HCT116 (cell line): ENCODE data around the gene YWHAG. TPM values are rescaled to one million over a fixed set of nuclear protein-coding genes. Genes with fewer than 3 reads are reported as not detected.
"Not testable (repeated sequence)": the region's sequence is repeated elsewhere in the genome, so short reads cannot be mapped to it uniquely, and the experiment has no call there.

Source experiments
- ATAC-seq: fragments of 200-7000 bp; cut with Tn5 transposase; 2 replicates; pipeline ENCODE4 v1.9.1; 2020; ENCODE audit warnings: mild to moderate bottlenecking, moderate library complexity
- BruUV-seq: library from RNA; stranded (reverse); fragments of 400-500 nt; replicated peaks from 2 replicates; lab custom pipeline; 2021; lab: Mats Ljungman, UMichigan
- CTCF ChIA-PET: fragments of 300-600 bp; sonication (Branson Sonifier 250); formaldehyde crosslinking; loops from one replicate; lab custom pipeline; 2021; ENCODE audit warnings: antibody characterized with exemption; lab: Charles Lee
- POLR2A ChIA-PET: fragments of 300-600, 350-600 bp; sonication (Branson Sonifier 250); formaldehyde crosslinking; loops from one replicate; lab custom pipeline; 2021; ENCODE audit warnings: antibody characterized with exemption; lab: Charles Lee
- RAD21 ChIA-PET, 2 experiments: fragments of 300-600 bp; sonication (Branson Sonifier 250); formaldehyde crosslinking; loops; one replicate each; lab custom pipeline; 2023; ENCODE audit warnings: low total read pairs in 2 of 2; ENCODE audit not compliant: uncharacterized antibody in 2 of 2, unreplicated experiment in 2 of 2, low non-redundant PET in 1 of 2; lab: Charles Lee
- DNase-seq: peaks from one replicate; pipeline ENCODE4 v3.0.0-alpha.2; 2010; ENCODE audit warnings: low read depth, low spot score
- H2AFZ ChIP-seq: fragments of 200-600 bp; shearing (Covaris generic), sonication (generic); 2 replicates; pipeline ENCODE4 v1.6.1; 2017; ENCODE audit warnings: low read depth, mixed run types, mixed read lengths, antibody characterized with exemption, low read length; ENCODE audit not compliant: poor library complexity, severe bottlenecking
- H3K27ac ChIP-seq: 2 replicates; pipeline ENCODE4 v1.5.1; 2012; ENCODE audit warnings: low read depth, low read length
- H3K27me3 ChIP-seq: fragments of 200-600 bp; sonication (generic); 2 replicates; pipeline ENCODE4 v1.6.1; 2016; ENCODE audit warnings: mixed run types, low read length, mixed read lengths; ENCODE audit not compliant: insufficient read depth
- H3K36me3 ChIP-seq, 2 experiments: fragments of 200-500 bp in 1 of 2; fragments of 200-600 bp in 1 of 2; sonication (Bioruptor generic) in 1 of 2; sonication (generic) in 1 of 2; 2 replicates each; pipeline versions ENCODE4 v1.5.1 to v1.6.1; 2014 to 2016; ENCODE audit warnings: low read length in 2 of 2, inconsistent platforms in 1 of 2, mixed read lengths in 1 of 2, mixed run types in 1 of 2; ENCODE audit not compliant: insufficient read depth in 2 of 2, control insufficient read depth in 1 of 2
- H3K4me1 ChIP-seq, 2 experiments: fragments of 200-600 bp in 1 of 2; sonication (generic) in 1 of 2; 2 replicates each; pipeline versions ENCODE4 v1.5.1 to v1.6.1; 2012 to 2017; ENCODE audit warnings: low read length in 2 of 2, inconsistent platforms in 1 of 2, mild to moderate bottlenecking in 1 of 2, mixed read lengths in 1 of 2, mixed run types in 1 of 2, moderate library complexity in 1 of 2; ENCODE audit not compliant: insufficient read depth in 2 of 2, control insufficient read depth in 1 of 2
- H3K4me2 ChIP-seq: fragments of 200-600 bp; sonication (generic); 2 replicates; pipeline ENCODE4 v1.6.1; 2017; ENCODE audit warnings: mixed run types, low read length, mixed read lengths
- H3K4me3 ChIP-seq, 2 experiments: fragments of 200-600 bp in 1 of 2; sonication (generic) in 1 of 2; replicated peaks in 1 of 2; 2 replicates each; pipeline ENCODE4 v1.5.1; 2011 to 2016; ENCODE audit warnings: low read length in 2 of 2, control low read depth in 1 of 2, low read depth in 1 of 2, mild to moderate bottlenecking in 1 of 2, mixed read lengths in 1 of 2, mixed run types in 1 of 2
- H3K79me2 ChIP-seq: fragments of 200-600 bp; sonication (generic); 2 replicates; pipeline ENCODE4 v1.6.1; 2017; ENCODE audit warnings: mild to moderate bottlenecking, mixed run types, low read length, moderate library complexity, mixed read lengths; ENCODE audit not compliant: insufficient read depth
- H3K9ac ChIP-seq: fragments of 200-600 bp; sonication (generic); 2 replicates; pipeline ENCODE4 v1.6.1; 2016; ENCODE audit warnings: low read length, mixed read lengths
- H3K9me2 ChIP-seq: fragments of 200-600 bp; sonication (generic), shearing (Covaris generic); 2 replicates; pipeline ENCODE4 v1.6.1; 2017; ENCODE audit warnings: mixed run types, mild to moderate bottlenecking, moderate library complexity; ENCODE audit not compliant: insufficient read depth
- H3K9me3 ChIP-seq, 2 experiments: fragments of 200-500 bp in 1 of 2; fragments of 200-600 bp in 1 of 2; sonication (Bioruptor generic) in 1 of 2; sonication (generic) in 1 of 2; 2 replicates each; pipeline ENCODE4 v1.6.1; 2014 to 2017; ENCODE audit warnings: low read length in 2 of 2, mixed read lengths in 2 of 2, inconsistent platforms in 1 of 2, low read depth in 1 of 2, mild to moderate bottlenecking in 1 of 2, mixed run types in 1 of 2, moderate library complexity in 1 of 2; ENCODE audit not compliant: control insufficient read depth in 1 of 2, insufficient read depth in 1 of 2
- H4K20me1 ChIP-seq: fragments of 200-600 bp; sonication (generic), shearing (Covaris generic); 2 replicates; pipeline ENCODE4 v1.6.1; 2017; ENCODE audit warnings: mixed run types, mild to moderate bottlenecking, moderate library complexity; ENCODE audit not compliant: insufficient read depth
- CEBPB ChIP-seq: IDR thresholded peaks from 2 replicates; pipeline ENCODE4 v1.6.1; 2012; ENCODE audit warnings: low read depth
- JUND ChIP-seq: IDR thresholded peaks from 2 replicates; pipeline ENCODE4 v1.6.1; 2012
- POLR2AphosphoS5 ChIP-seq: IDR thresholded peaks from 2 replicates; pipeline ENCODE4 v1.6.1; 2011; ENCODE audit warnings: mild to moderate bottlenecking, low read depth, low read length, moderate library complexity
- SRF ChIP-seq: IDR thresholded peaks from 2 replicates; pipeline ENCODE4 v1.6.1; 2012; ENCODE audit warnings: low read depth
- YY1 ChIP-seq: IDR thresholded peaks from 2 replicates; pipeline ENCODE4 v1.6.1; 2011; ENCODE audit warnings: low read length, low read depth, moderate library complexity, mild to moderate bottlenecking; ENCODE audit not compliant: insufficient replicate concordance; ENCODE audit errors: extremely low read depth
- ZBTB33 ChIP-seq: IDR thresholded peaks from 2 replicates; pipeline ENCODE4 v1.6.1; 2011; ENCODE audit warnings: mild to moderate bottlenecking, low read length, moderate library complexity; ENCODE audit not compliant: insufficient replicate concordance; ENCODE audit errors: extremely low read depth
- intact Hi-C: fragments of 100-400 bp; cut with micrococcal nuclease; formaldehyde crosslinking; loops from 2 replicates; pipeline ENCODE4 v1.10.0; 2022
- total RNA-seq: library from RNA; stranded (reverse); gene quantifications from one replicate; pipeline ENCODE4 v1.2.1, GENCODE V29; 2021; ENCODE audit not compliant: unreplicated experiment

YWHAG gene
- total RNA-seq, 1 experiment from 2014 or later = 170 TPM

- H3K9ac ChIP-seq = peak overlapping the region; percentile 61
- BruUV-seq, H3K4me3 ChIP-seq, DNase-seq, H3K9me3 ChIP-seq, RAD21 ChIA-PET, H3K36me3 ChIP-seq, ATAC-seq, intact Hi-C loops, H3K27me3 ChIP-seq, H3K79me2 ChIP-seq, CTCF ChIA-PET, H4K20me1 ChIP-seq, H3K9me2 ChIP-seq, POLR2A ChIA-PET: not testable (repeated sequence)
- peak overlapping the region; percentile 63 for H3K27ac ChIP-seq
- peak overlapping the region; percentile 56 for H2AFZ ChIP-seq
- peak overlapping the region; percentile 77 for H3K4me2 ChIP-seq
- H3K4me1 ChIP-seq = peaks cover 36 to 55% of the 10 kb centered on the region in 2 experiments
These were observed 5.0 kb upstream of the YWHAG start for GRCh38 chr7:76363754-76364153.

GRCh38 chr7:76359978-76360638 lies 1.3 kb upstream of the YWHAG start:
- TF ChIP-seq JUND (no peak), ZBTB33 (no peak), CEBPB (no peak), POLR2AphosphoS5 (no peak), SRF (no peak), YY1 (no peak)
- TF ChIP-seq, all 23 proteins: peak for 0
- H3K36me3 ChIP-seq = peaks cover 11 to 30% of the 10 kb centered on the region in 2 experiments
- ATAC-seq (no peak), DNase-seq (no peak)
- H2AFZ ChIP-seq = peak overlapping the region; percentile 2
- peaks cover 36 to 57% of the 10 kb centered on the region in 2 experiments for H3K4me1 ChIP-seq
- H3K4me2 ChIP-seq = peak overlapping the region; percentile 85
- POLR2A ChIA-PET = interaction anchor here (0.8 to 2.1 kb wide), 4 partner anchors 12 to 42 kb away, joined by 3 to 8 read pairs (median 6); no protein-coding TSS in a partner anchor
- peak overlapping the region in 1 of 2 experiments; percentile 98; a peak in 2 of 4 replicates for H3K4me3 ChIP-seq
- intact Hi-C loops = no loop called here
- H3K27me3 ChIP-seq = no peaks in the 10 kb centered on the region
- no TSS peak for BruUV-seq
- CTCF ChIA-PET = interaction anchor here (0.6 to 2.2 kb wide), 5 partner anchors 9 to 69 kb away, joined by 3 to 6 read pairs (median 3); no protein-coding TSS in a partner anchor
- no peaks in the 10 kb centered on the region for H3K9me3 ChIP-seq
- RAD21 ChIA-PET = interaction anchor here in 1 of 2 experiments (0.7 kb wide), 1 partner anchor 27 kb away, joined by 4 read pairs; no protein-coding TSS in a partner anchor
- peaks cover 37% of the 10 kb centered on the region for H3K79me2 ChIP-seq
- H3K27ac ChIP-seq = peak overlapping the region; percentile 84
- H3K9ac ChIP-seq = peak overlapping the region; percentile 99
- peaks cover 29% of the 10 kb centered on the region; the same call in 1 of the 2 replicates for H4K20me1 ChIP-seq
- H3K9me2 ChIP-seq = no peaks in the 10 kb centered on the region
